Endothelial cell of umbilical vein (primary cell): ENCODE data around the gene MRPL48. TPM values are rescaled to one million over a fixed set of nuclear protein-coding genes. Genes with fewer than 3 reads are reported as not detected.

ENCODE experiments used
- BruUV-seq: library from RNA; stranded (reverse); fragments of 400-500 nt; replicated peaks from 2 replicates; lab custom pipeline; 2021; lab: Mats Ljungman, UMichigan
- CTCF ChIA-PET: fragments of 300-600, 350-600 bp; sonication (Branson Sonifier 250); formaldehyde crosslinking; loops from one replicate; lab custom pipeline; 2021; ENCODE audit warnings: antibody characterized with exemption, inconsistent platforms; lab: Charles Lee
- POLR2A ChIA-PET: fragments of 300-600, 350-600 bp; sonication (Branson Sonifier 250); formaldehyde crosslinking; loops from one replicate; lab custom pipeline; 2021; ENCODE audit warnings: antibody characterized with exemption, inconsistent platforms; lab: Charles Lee
- DNase-seq: peaks from one replicate; pipeline ENCODE4 v3.0.0-alpha.2; 2011; ENCODE audit warnings: low read depth, low spot score
- FAIRE-seq: peaks from 2 replicates; lab custom pipeline; 2011; peaks lifted over from hg19 to GRCh38; lab: Jason Lieb, UNC
- H2AFZ ChIP-seq: 2 replicates; pipeline ENCODE4 v1.6.0; 2012; ENCODE audit warnings: low read depth, low read length, control low read depth, inconsistent platforms
- H3K27ac ChIP-seq: 2 replicates; pipeline ENCODE4 v1.5.1; 2011; ENCODE audit warnings: low read depth, mild to moderate bottlenecking, control low read depth, low read length, moderate library complexity; ENCODE audit not compliant: insufficient read depth
- H3K27me3 ChIP-seq, 2 experiments: 2 replicates each; pipeline versions ENCODE4 v1.6.0 to v1.6.1; 2011; ENCODE audit warnings: low read length in 2 of 2, mixed read lengths in 1 of 2; ENCODE audit not compliant: control insufficient read depth in 2 of 2, insufficient read depth in 2 of 2
- H3K36me3 ChIP-seq, 2 experiments: 2 replicates in 1 of 2; 3 replicates in 1 of 2; pipeline ENCODE4 v1.5.1; 2011; ENCODE audit warnings: low read length in 2 of 2, mild to moderate bottlenecking in 1 of 2, moderate library complexity in 1 of 2; ENCODE audit not compliant: control insufficient read depth in 2 of 2, insufficient read depth in 2 of 2; ENCODE audit errors: extremely low read depth in 1 of 2
- H3K4me1 ChIP-seq: 3 replicates; pipeline ENCODE4 v1.5.1; 2011; ENCODE audit warnings: mild to moderate bottlenecking, low read length; ENCODE audit not compliant: control insufficient read depth, insufficient read depth; ENCODE audit errors: extremely low read depth
- H3K4me2 ChIP-seq: 2 replicates; pipeline ENCODE4 v1.6.1; 2011; ENCODE audit warnings: low read length, control low read depth, mixed read lengths; ENCODE audit not compliant: insufficient read depth
- H3K4me3 ChIP-seq, 3 experiments: fragments of 200-600 bp in 1 of 3; sonication (generic), shearing (Covaris generic) in 1 of 3; replicated peaks in 1 of 3; 2 replicates each; pipeline ENCODE4 v1.5.1; 2011 to 2016; ENCODE audit warnings: control low read depth in 3 of 3, low read length in 3 of 3, mild to moderate bottlenecking in 2 of 3, inconsistent platforms in 1 of 3, low read depth in 1 of 3, moderate library complexity in 1 of 3; ENCODE audit not compliant: insufficient read depth in 1 of 3
- H3K79me2 ChIP-seq: 2 replicates; pipeline ENCODE4 v1.6.0; 2012; ENCODE audit warnings: low read length, inconsistent platforms; ENCODE audit not compliant: control insufficient read depth, insufficient read depth
- H3K9ac ChIP-seq: replicated peaks from 2 replicates; pipeline ENCODE3; 2011; ENCODE audit warnings: low read length, control low read depth; ENCODE audit not compliant: insufficient read depth; ENCODE audit errors: extremely low read depth
- H3K9me1 ChIP-seq: replicated peaks from 3 replicates; pipeline ENCODE4 v1.6.0; 2011; ENCODE audit warnings: mild to moderate bottlenecking, low read length; ENCODE audit not compliant: control insufficient read depth, insufficient read depth; ENCODE audit errors: extremely low read depth
- H3K9me3 ChIP-seq: replicated peaks from 2 replicates; pipeline ENCODE4 v1.5.1; 2012; ENCODE audit warnings: low read length, inconsistent platforms; ENCODE audit not compliant: control insufficient read depth, insufficient read depth
- H4K20me1 ChIP-seq: replicated peaks from 2 replicates; pipeline ENCODE3; 2011; ENCODE audit warnings: mild to moderate bottlenecking, low read length; ENCODE audit not compliant: control insufficient read depth, insufficient read depth; ENCODE audit errors: extremely low read depth
- EZH2 ChIP-seq: IDR thresholded peaks from 2 replicates; pipeline ENCODE4 v1.6.1; 2012; ENCODE audit warnings: borderline replicate concordance, low read depth, mild to moderate bottlenecking, moderate library complexity, low read length, inconsistent platforms; ENCODE audit not compliant: severe bottlenecking
- FOS ChIP-seq: IDR thresholded peaks from 2 replicates; pipeline ENCODE4 v1.6.1; 2011; ENCODE audit warnings: mild to moderate bottlenecking, low read length, moderate library complexity, borderline replicate concordance; ENCODE audit not compliant: insufficient read depth
- GATA2 ChIP-seq: IDR thresholded peaks from 2 replicates; pipeline ENCODE4 v1.7.0; 2011; ENCODE audit warnings: low read depth, mild to moderate bottlenecking, moderate library complexity, mixed read lengths, low read length; ENCODE audit not compliant: insufficient read length, insufficient read depth
- JUN ChIP-seq: IDR thresholded peaks from 2 replicates; pipeline ENCODE4 v1.6.1; 2011; ENCODE audit warnings: borderline replicate concordance, low read depth; ENCODE audit not compliant: insufficient read length, insufficient read depth
- MYC ChIP-seq: IDR thresholded peaks from one replicate; pipeline ENCODE4 v1.6.1; 2011; ENCODE audit warnings: mild to moderate bottlenecking, low read depth, low read length
- POLR2A ChIP-seq: IDR thresholded peaks from 2 replicates; pipeline ENCODE4 v1.6.1; 2012; ENCODE audit warnings: low read depth, mild to moderate bottlenecking, control low read depth, low read length
- POLR2AphosphoS5 ChIP-seq: IDR thresholded peaks from 2 replicates; pipeline ENCODE4 v1.6.1; 2012; ENCODE audit warnings: low read depth, mild to moderate bottlenecking, control low read depth, low read length, moderate library complexity; ENCODE audit not compliant: insufficient read depth
- dilution Hi-C: fragments of 300-500 bp; cut with MboI; formaldehyde crosslinking; loops from one replicate; pipeline ENCODE4 v1.15.0; 2019; ENCODE audit warnings: low sequenced_read_pairs; ENCODE audit not compliant: extremely low pct_ligation_motif_present
- intact Hi-C: fragments of 100-400 bp; cut with micrococcal nuclease; formaldehyde crosslinking; loops from one replicate; pipeline ENCODE4 v1.10.0; 2022
- polyA plus RNA-seq, 4 experiments: library from polyadenylated mRNA; depleted of rRNA in 3 of 4; stranded (reverse) in 3 of 4; unstranded in 1 of 4; fragments of >200 nt; gene quantifications; 2 replicates each; pipeline versions ENCODE4 v1.2.1 to v1.2.3, GENCODE V29; 2011 to 2012; ENCODE audit warnings: missing spikeins in 1 of 4
- total RNA-seq: library from RNA; stranded (reverse); gene quantifications from 2 replicates; pipeline ENCODE4 v1.2.3, GENCODE V29; 2021
- TF ChIP-seq, protein P1 (sequence below), 2 donors: IDR thresholded peaks; 1 replicate in 1 of 2; 2 replicates in 1 of 2; pipeline ENCODE4 v1.5.1; 2011; ENCODE audit warnings: low read length in 2 of 2, mild to moderate bottlenecking in 2 of 2, moderate library complexity in 2 of 2, control low read depth in 1 of 2, inconsistent platforms in 1 of 2, low read depth in 1 of 2; ENCODE audit not compliant: insufficient read depth in 1 of 2; ENCODE audit errors: extremely low read depth in 1 of 2
- TF ChIP-seq, protein P2 (sequence below): IDR thresholded peaks from 2 replicates; pipeline ENCODE4 v1.6.1; 2011; ENCODE audit not compliant: insufficient read depth, insufficient read length

The MRPL48 gene
- total and polyA plus RNA-seq, 2 donors (not counting 3 experiments of a cell fraction or from before 2014, with no cell fraction given): 25.0 to 38.3 TPM

DNA sequence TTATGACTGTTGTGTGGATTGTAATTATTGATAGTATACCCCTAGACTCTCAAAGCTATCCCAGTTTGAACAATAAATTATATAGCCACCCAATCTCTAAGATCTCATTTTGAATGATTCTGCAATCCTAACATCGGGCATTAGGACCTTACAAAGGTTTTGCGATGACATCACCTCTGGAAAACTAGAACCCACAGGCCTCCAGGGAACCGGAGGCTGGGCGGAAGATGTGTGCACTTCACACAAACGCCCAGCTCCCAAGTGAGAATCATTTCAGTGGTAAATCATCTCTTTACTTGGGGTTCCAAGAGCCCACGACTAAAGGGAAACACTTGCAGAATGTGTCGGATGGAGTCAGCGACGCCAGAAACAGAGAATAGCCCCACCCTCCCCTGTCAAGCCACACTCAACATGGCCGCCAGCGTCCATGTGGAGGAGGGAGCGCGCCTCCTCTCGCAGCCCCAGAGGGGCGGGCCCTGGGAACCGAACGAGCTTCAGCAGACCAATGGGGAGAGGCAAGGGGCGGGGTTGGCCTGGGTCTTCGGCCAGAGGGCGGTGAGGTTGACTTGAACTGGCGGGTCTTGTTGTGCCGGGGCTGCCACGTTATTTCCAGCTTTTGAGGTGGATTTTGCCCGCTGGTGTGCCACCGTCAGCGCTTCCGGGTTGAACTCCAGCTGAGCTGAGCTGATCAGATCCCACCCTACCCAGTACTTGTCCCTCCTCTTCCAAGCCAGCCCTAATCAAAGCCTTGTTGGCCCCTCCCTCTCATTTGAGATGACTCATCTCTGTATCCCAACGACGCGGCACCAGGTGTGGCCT lies 8.4 kb upstream of the MRPL48 start:
- no peaks in the 10 kb centered on the region for H3K79me2 ChIP-seq
- H2AFZ ChIP-seq: peak overlapping the region; percentile 91
- peak overlapping the region; percentile 96 for H3K9ac ChIP-seq
- no peaks in the 10 kb centered on the region for H3K27me3 ChIP-seq
- dilution Hi-C loops: no loop called here
- no peaks in the 10 kb centered on the region for H3K9me3 ChIP-seq
- H4K20me1 ChIP-seq: no peaks in the 10 kb centered on the region
- FAIRE-seq (peak; percentile 99), DNase-seq (peak; percentile 99)
- TF ChIP-seq POLR2A (peak; percentile 94), EZH2 (no peak), MYC (peak; percentile 60), FOS (peak; percentile 93), GATA2 (no peak), JUN (peak; percentile 80), POLR2AphosphoS5 (peak; percentile 96)
- TF ChIP-seq, protein P1, sequence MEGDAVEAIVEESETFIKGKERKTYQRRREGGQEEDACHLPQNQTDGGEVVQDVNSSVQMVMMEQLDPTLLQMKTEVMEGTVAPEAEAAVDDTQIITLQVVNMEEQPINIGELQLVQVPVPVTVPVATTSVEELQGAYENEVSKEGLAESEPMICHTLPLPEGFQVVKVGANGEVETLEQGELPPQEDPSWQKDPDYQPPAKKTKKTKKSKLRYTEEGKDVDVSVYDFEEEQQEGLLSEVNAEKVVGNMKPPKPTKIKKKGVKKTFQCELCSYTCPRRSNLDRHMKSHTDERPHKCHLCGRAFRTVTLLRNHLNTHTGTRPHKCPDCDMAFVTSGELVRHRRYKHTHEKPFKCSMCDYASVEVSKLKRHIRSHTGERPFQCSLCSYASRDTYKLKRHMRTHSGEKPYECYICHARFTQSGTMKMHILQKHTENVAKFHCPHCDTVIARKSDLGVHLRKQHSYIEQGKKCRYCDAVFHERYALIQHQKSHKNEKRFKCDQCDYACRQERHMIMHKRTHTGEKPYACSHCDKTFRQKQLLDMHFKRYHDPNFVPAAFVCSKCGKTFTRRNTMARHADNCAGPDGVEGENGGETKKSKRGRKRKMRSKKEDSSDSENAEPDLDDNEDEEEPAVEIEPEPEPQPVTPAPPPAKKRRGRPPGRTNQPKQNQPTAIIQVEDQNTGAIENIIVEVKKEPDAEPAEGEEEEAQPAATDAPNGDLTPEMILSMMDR (IDR thresholded peaks at IDR 0.05; ENCODE audit: extremely low read depth in 1 of 2, insufficient read depth in 1 of 2, low read depth in 1 of 2, low read length in 2 of 2): no peak
- TF ChIP-seq, protein P2, sequence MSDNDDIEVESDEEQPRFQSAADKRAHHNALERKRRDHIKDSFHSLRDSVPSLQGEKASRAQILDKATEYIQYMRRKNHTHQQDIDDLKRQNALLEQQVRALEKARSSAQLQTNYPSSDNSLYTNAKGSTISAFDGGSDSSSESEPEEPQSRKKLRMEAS: no peak
- TSS peak; percentile 99 for BruUV-seq
- no peaks in the 10 kb centered on the region for H3K36me3 ChIP-seq
- H3K4me2 ChIP-seq: peak overlapping the region; percentile 96
- no peaks in the 10 kb centered on the region for H3K9me1 ChIP-seq
- CTCF ChIA-PET: interaction anchor here (1.0 to 2.9 kb wide), 7 partner anchors 9 to 428 kb away, joined by 3 to 22 read pairs (median 8); partner anchors contain the start of genes MRPL48 and RAB6A
- POLR2A ChIA-PET: interaction anchor here (0.6 to 2.5 kb wide), 5 partner anchors 9 to 925 kb away, joined by 3 to 39 read pairs (median 4); partner anchors contain the start of genes MRPL48 and RAB6A
- H3K27ac ChIP-seq: peak overlapping the region; percentile 87
- peak overlapping the region; percentile 36 to 74 (median 46) for H3K4me3 ChIP-seq
- peaks cover 4% of the 10 kb centered on the region for H3K4me1 ChIP-seq
- intact Hi-C loops: loop anchor here (1.0 kb wide), 2 partner anchors 9 to 18 kb away; partner anchors contain the start of gene RAB6A
